HCT116 (cell line): ENCODE data around the gene CARD9. TPM values are rescaled to one million over a fixed set of nuclear protein-coding genes. Genes with fewer than 3 reads are reported as not detected.

Experiments used
- ATAC-seq: fragments of 200-7000 bp; cut with Tn5 transposase; 2 replicates; pipeline ENCODE4 v1.9.1; 2020; ENCODE audit warnings: mild to moderate bottlenecking, moderate library complexity
- BruUV-seq: library from RNA; stranded (reverse); fragments of 400-500 nt; replicated peaks from 2 replicates; lab custom pipeline; 2021; lab: Mats Ljungman, UMichigan
- CTCF ChIA-PET: fragments of 300-600 bp; sonication (Branson Sonifier 250); formaldehyde crosslinking; loops from one replicate; lab custom pipeline; 2021; ENCODE audit warnings: antibody characterized with exemption; lab: Charles Lee
- POLR2A ChIA-PET: fragments of 300-600, 350-600 bp; sonication (Branson Sonifier 250); formaldehyde crosslinking; loops from one replicate; lab custom pipeline; 2021; ENCODE audit warnings: antibody characterized with exemption; lab: Charles Lee
- RAD21 ChIA-PET, 2 experiments: fragments of 300-600 bp; sonication (Branson Sonifier 250); formaldehyde crosslinking; loops; one replicate each; lab custom pipeline; 2023; ENCODE audit warnings: low total read pairs in 2 of 2; ENCODE audit not compliant: uncharacterized antibody in 2 of 2, unreplicated experiment in 2 of 2, low non-redundant PET in 1 of 2; lab: Charles Lee
- DNase-seq: peaks from one replicate; pipeline ENCODE4 v3.0.0-alpha.2; 2010; ENCODE audit warnings: low read depth, low spot score
- H2AFZ ChIP-seq: fragments of 200-600 bp; shearing (Covaris generic), sonication (generic); 2 replicates; pipeline ENCODE4 v1.6.1; 2017; ENCODE audit warnings: low read depth, mixed run types, mixed read lengths, antibody characterized with exemption, low read length; ENCODE audit not compliant: poor library complexity, severe bottlenecking
- H3K27ac ChIP-seq: 2 replicates; pipeline ENCODE4 v1.5.1; 2012; ENCODE audit warnings: low read depth, low read length
- H3K27me3 ChIP-seq: fragments of 200-600 bp; sonication (generic); 2 replicates; pipeline ENCODE4 v1.6.1; 2016; ENCODE audit warnings: mixed run types, low read length, mixed read lengths; ENCODE audit not compliant: insufficient read depth
- H3K36me3 ChIP-seq, 2 experiments: fragments of 200-500 bp in 1 of 2; fragments of 200-600 bp in 1 of 2; sonication (Bioruptor generic) in 1 of 2; sonication (generic) in 1 of 2; 2 replicates each; pipeline versions ENCODE4 v1.5.1 to v1.6.1; 2014 to 2016; ENCODE audit warnings: low read length in 2 of 2, inconsistent platforms in 1 of 2, mixed read lengths in 1 of 2, mixed run types in 1 of 2; ENCODE audit not compliant: insufficient read depth in 2 of 2, control insufficient read depth in 1 of 2
- H3K4me1 ChIP-seq, 2 experiments: fragments of 200-600 bp in 1 of 2; sonication (generic) in 1 of 2; 2 replicates each; pipeline versions ENCODE4 v1.5.1 to v1.6.1; 2012 to 2017; ENCODE audit warnings: low read length in 2 of 2, inconsistent platforms in 1 of 2, mild to moderate bottlenecking in 1 of 2, mixed read lengths in 1 of 2, mixed run types in 1 of 2, moderate library complexity in 1 of 2; ENCODE audit not compliant: insufficient read depth in 2 of 2, control insufficient read depth in 1 of 2
- H3K4me2 ChIP-seq: fragments of 200-600 bp; sonication (generic); 2 replicates; pipeline ENCODE4 v1.6.1; 2017; ENCODE audit warnings: mixed run types, low read length, mixed read lengths
- H3K4me3 ChIP-seq, 2 experiments: fragments of 200-600 bp in 1 of 2; sonication (generic) in 1 of 2; replicated peaks in 1 of 2; 2 replicates each; pipeline ENCODE4 v1.5.1; 2011 to 2016; ENCODE audit warnings: low read length in 2 of 2, control low read depth in 1 of 2, low read depth in 1 of 2, mild to moderate bottlenecking in 1 of 2, mixed read lengths in 1 of 2, mixed run types in 1 of 2
- H3K79me2 ChIP-seq: fragments of 200-600 bp; sonication (generic); 2 replicates; pipeline ENCODE4 v1.6.1; 2017; ENCODE audit warnings: mild to moderate bottlenecking, mixed run types, low read length, moderate library complexity, mixed read lengths; ENCODE audit not compliant: insufficient read depth
- H3K9ac ChIP-seq: fragments of 200-600 bp; sonication (generic); 2 replicates; pipeline ENCODE4 v1.6.1; 2016; ENCODE audit warnings: low read length, mixed read lengths
- H3K9me2 ChIP-seq: fragments of 200-600 bp; sonication (generic), shearing (Covaris generic); 2 replicates; pipeline ENCODE4 v1.6.1; 2017; ENCODE audit warnings: mixed run types, mild to moderate bottlenecking, moderate library complexity; ENCODE audit not compliant: insufficient read depth
- H3K9me3 ChIP-seq, 2 experiments: fragments of 200-500 bp in 1 of 2; fragments of 200-600 bp in 1 of 2; sonication (Bioruptor generic) in 1 of 2; sonication (generic) in 1 of 2; 2 replicates each; pipeline ENCODE4 v1.6.1; 2014 to 2017; ENCODE audit warnings: low read length in 2 of 2, mixed read lengths in 2 of 2, inconsistent platforms in 1 of 2, low read depth in 1 of 2, mild to moderate bottlenecking in 1 of 2, mixed run types in 1 of 2, moderate library complexity in 1 of 2; ENCODE audit not compliant: control insufficient read depth in 1 of 2, insufficient read depth in 1 of 2
- H4K20me1 ChIP-seq: fragments of 200-600 bp; sonication (generic), shearing (Covaris generic); 2 replicates; pipeline ENCODE4 v1.6.1; 2017; ENCODE audit warnings: mixed run types, mild to moderate bottlenecking, moderate library complexity; ENCODE audit not compliant: insufficient read depth
- CEBPB ChIP-seq: IDR thresholded peaks from 2 replicates; pipeline ENCODE4 v1.6.1; 2012; ENCODE audit warnings: low read depth
- EGR1 ChIP-seq: IDR thresholded peaks from 2 replicates; pipeline ENCODE4 v1.6.1; 2012; ENCODE audit warnings: low read depth
- JUND ChIP-seq: IDR thresholded peaks from 2 replicates; pipeline ENCODE4 v1.6.1; 2012
- MAX ChIP-seq: IDR thresholded peaks from 2 replicates; pipeline ENCODE4 v1.6.1; 2012
- RAD21 ChIP-seq: IDR thresholded peaks from 2 replicates; pipeline ENCODE4 v1.6.1; 2012; ENCODE audit warnings: low read depth, mild to moderate bottlenecking
- REST ChIP-seq: IDR thresholded peaks from 2 replicates; pipeline ENCODE4 v1.6.1; 2012; ENCODE audit warnings: low read depth
- SIN3A ChIP-seq: IDR thresholded peaks from 2 replicates; pipeline ENCODE4 v1.6.1; 2012; ENCODE audit warnings: low read depth
- SP1 ChIP-seq: IDR thresholded peaks from 2 replicates; pipeline ENCODE4 v1.6.1; 2012; ENCODE audit warnings: low read depth
- TCF7L2 ChIP-seq: IDR thresholded peaks from 2 replicates; pipeline ENCODE4 v1.7.0; 2011; ENCODE audit warnings: borderline replicate concordance, inconsistent platforms; ENCODE audit not compliant: insufficient read depth, insufficient read length; ENCODE audit errors: extremely low read depth
- YY1 ChIP-seq: IDR thresholded peaks from 2 replicates; pipeline ENCODE4 v1.6.1; 2011; ENCODE audit warnings: low read length, low read depth, moderate library complexity, mild to moderate bottlenecking; ENCODE audit not compliant: insufficient replicate concordance; ENCODE audit errors: extremely low read depth
- ZFX ChIP-seq: fragments of 450-650 bp; IDR thresholded peaks from 2 replicates; pipeline ENCODE4 v1.6.1; 2017
- intact Hi-C: fragments of 100-400 bp; cut with micrococcal nuclease; formaldehyde crosslinking; loops from 2 replicates; pipeline ENCODE4 v1.10.0; 2022
- total RNA-seq: library from RNA; stranded (reverse); gene quantifications from one replicate; pipeline ENCODE4 v1.2.1, GENCODE V29; 2021; ENCODE audit not compliant: unreplicated experiment
- TF ChIP-seq, protein P1 (sequence below): IDR thresholded peaks from 2 replicates; pipeline ENCODE4 v1.6.1; 2011; ENCODE audit warnings: mild to moderate bottlenecking, low read length, moderate library complexity; ENCODE audit not compliant: insufficient replicate concordance; ENCODE audit errors: extremely low read depth

CARD9 gene
- total RNA-seq, 1 experiment from 2014 or later: 1.2 TPM

DNA sequence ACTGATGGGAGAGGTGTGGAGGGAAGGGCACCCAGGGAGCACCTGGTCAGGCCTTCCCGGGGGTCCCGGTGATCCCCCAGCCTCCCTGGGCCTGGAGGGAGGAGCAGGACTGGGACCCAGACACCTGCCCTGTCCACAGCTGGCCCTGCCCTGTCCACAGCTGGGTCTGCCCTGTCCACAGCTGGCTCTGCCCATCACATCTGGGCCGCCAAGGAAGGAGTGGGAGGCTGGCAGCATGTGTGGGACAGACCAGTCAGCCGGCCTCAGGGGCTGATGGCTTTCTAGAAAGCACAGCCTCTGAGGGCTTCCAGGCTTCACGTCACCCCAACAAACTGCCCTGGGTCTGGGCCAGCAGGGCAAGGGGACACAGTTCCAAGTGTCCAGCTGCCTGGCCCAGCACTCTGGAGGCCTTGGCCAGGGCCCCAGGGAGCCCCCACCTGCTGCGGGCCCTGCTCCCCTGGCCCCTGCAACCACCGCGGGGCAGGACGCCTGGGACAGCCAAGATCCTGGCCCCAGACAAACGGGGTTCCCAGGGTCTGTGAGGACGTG is 22.1 kb downstream of the CARD9 start:
- no peak for DNase-seq

More for the DNA sequence above, 22.1 kb downstream of the CARD9 start:
- TF ChIP-seq ZFX (no peak), EGR1 (no peak), MAX (no peak), JUND (no peak), TCF7L2 (no peak), SIN3A (no peak), CEBPB (no peak), RAD21 (no peak), SP1 (no peak), YY1 (no peak), REST (no peak)
- TF ChIP-seq, protein P1, sequence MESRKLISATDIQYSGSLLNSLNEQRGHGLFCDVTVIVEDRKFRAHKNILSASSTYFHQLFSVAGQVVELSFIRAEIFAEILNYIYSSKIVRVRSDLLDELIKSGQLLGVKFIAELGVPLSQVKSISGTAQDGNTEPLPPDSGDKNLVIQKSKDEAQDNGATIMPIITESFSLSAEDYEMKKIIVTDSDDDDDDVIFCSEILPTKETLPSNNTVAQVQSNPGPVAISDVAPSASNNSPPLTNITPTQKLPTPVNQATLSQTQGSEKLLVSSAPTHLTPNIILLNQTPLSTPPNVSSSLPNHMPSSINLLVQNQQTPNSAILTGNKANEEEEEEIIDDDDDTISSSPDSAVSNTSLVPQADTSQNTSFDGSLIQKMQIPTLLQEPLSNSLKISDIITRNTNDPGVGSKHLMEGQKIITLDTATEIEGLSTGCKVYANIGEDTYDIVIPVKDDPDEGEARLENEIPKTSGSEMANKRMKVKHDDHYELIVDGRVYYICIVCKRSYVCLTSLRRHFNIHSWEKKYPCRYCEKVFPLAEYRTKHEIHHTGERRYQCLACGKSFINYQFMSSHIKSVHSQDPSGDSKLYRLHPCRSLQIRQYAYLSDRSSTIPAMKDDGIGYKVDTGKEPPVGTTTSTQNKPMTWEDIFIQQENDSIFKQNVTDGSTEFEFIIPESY: no peak
- Histone ChIP-seq H3K9me3 (no peaks in the 10 kb centered on the region), H4K20me1 (no peaks in the 10 kb centered on the region), H2AFZ (no peak overlapping the region), H3K4me3 (no peak overlapping the region), H3K9me2 (no peaks in the 10 kb centered on the region), H3K4me1 (peaks cover 9 to 26% of the 10 kb centered on the region in 2 experiments; a peak in 3 of 4 replicates), H3K36me3 (no peaks in the 10 kb centered on the region; a peak in 1 of 4 replicates), H3K27me3 (no peaks in the 10 kb centered on the region), H3K27ac (no peak overlapping the region), H3K4me2 (no peak overlapping the region), H3K79me2 (no peaks in the 10 kb centered on the region), H3K9ac (no peak overlapping the region)
- ChIA-PET POLR2A (no interaction called here), RAD21 (no interaction called here), CTCF (interaction anchor here (1.6 kb wide), 1 partner anchor 12 kb away, joined by 3 read pairs; no protein-coding TSS in a partner anchor)
- BruUV-seq: no TSS peak
- intact Hi-C loops: no loop called here
- ATAC-seq: no peak
